GM19372 (cell line): ENCODE results near the gene SMIM27.

Source experiments
- ATAC-seq: cut with Tn5 transposase; IDR thresholded peaks from one replicate; pipeline ENCODE4 v1.9.1; 2021; ENCODE audit warnings: mild to moderate bottlenecking, low read depth, moderate library complexity; ENCODE audit not compliant: unreplicated experiment

SMIM27 gene

DNA sequence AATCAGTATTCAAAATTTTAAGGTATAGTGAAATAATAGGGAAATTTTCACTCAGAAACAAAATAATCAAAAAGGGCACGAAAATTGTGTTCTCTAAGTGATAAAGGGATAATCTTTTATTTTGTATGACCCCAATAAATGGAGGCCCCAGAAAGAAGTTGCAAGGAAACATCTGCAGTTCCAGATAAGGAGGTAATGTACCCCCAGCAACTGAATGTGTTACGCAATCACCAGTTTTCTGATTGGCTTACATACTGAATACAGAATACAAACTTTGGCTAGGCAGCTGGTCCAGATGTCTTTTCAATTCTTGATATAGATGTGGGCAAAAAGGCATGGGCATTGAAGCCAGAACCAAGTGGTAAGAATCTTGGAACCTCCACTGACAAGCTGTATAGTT is 2.0 kb downstream of the SMIM27 start:
- ATAC-seq = no peak

DNA sequence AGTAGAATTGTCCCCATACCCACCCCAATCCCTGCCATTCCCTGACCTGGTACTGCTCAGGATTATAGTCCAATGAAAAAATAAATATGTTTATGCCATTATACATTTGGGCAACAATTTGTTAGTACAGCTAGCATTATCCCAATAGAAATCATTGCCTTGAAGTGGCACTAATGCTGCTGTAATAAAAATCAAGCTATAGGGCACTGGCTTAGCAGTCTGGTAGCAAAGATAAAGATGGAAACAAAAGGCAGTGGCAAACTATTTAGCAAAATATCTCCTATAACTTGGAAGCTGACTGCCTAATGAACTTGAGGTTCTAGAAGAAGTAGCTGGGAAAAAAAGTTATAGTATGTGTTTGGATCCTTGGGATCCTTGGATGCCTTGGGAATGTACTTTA is 2.5 kb downstream of the SMIM27 start:
- no peak for ATAC-seq

DNA sequence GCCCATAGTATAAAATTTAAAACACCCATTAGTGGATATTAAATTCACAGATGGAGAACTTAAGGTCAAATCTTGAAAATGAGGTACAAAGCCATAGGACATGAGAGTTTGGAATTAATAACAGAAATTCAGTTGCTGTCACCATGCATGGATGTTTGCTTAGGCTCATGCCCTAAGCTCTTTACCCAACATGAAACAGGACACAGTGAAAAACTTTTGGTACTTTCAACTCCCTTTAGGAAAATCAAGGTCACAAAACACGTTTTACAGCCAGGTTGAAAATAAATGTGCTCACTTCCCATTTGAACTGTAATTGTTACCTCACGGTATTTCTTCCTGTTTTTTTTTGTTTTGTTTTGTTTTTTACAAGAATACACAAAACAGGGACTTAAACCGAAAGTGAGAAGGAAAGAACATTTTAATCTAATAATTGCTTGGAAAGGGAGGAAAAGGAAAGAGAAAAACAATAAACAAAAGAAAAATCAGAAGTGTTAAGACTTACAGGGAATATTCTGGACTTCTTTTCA is 6.3 kb downstream of the SMIM27 start:
- ATAC-seq = no peak

DNA sequence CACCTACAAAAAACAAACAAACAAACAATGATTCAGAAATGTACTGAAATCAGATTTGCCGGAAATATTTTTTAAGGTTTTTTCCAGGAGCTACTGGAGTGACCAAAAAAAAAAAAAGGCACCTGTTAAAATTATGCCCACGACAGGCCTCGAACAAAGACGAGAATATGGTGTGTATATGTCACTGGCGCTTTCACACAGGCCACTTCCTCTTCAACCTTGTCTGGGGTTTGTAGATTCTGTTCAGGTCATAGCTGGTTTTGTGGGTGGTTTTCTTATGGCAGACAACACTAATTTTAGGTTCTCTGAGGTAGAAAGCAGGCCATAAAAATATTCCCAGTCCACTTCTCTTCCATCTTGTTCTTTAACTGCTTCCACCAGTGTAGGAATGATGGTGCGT is 13.8 kb downstream of the SMIM27 start:
- no peak for ATAC-seq

DNA sequence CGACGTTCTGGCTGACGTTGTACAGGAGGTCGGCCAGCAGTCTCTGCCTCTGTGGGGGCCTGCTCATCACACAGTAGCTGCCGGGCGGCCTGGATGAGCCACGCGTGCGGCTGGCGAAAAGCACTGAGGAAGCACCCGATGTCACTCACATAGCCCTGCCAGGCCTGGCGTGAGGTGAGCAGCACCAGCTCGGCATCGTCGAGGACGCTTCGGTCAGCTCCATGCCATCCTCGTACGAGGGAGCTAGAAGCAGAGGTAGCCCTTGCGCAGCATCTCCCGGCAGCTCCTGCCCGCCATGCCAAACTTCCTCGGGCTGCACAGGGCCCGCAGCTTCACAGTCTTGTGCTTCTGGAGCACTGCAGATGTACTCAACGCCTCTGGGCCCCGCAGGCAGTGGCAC is 14.6 kb downstream of the SMIM27 start:
- no peak for ATAC-seq

DNA sequence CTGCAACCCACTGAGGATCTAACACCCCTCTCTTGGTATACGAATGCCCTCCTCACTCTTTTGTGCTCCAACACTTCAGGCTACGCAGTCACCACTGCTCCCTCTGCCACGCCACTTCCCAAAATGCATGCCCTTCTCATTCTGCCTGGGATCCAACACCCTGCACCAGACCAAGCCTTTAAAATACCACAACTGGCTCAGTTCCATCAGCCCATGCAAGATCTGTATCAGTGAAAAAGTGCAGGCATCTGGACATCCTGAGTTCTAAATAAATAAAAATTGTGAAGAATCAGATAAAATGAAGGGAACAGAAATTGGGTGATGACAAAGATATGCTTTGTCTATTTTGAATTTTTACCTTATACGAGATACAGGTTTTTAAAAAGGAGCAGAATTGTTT is 18.1 kb downstream of the SMIM27 start:
- ATAC-seq = no peak

DNA sequence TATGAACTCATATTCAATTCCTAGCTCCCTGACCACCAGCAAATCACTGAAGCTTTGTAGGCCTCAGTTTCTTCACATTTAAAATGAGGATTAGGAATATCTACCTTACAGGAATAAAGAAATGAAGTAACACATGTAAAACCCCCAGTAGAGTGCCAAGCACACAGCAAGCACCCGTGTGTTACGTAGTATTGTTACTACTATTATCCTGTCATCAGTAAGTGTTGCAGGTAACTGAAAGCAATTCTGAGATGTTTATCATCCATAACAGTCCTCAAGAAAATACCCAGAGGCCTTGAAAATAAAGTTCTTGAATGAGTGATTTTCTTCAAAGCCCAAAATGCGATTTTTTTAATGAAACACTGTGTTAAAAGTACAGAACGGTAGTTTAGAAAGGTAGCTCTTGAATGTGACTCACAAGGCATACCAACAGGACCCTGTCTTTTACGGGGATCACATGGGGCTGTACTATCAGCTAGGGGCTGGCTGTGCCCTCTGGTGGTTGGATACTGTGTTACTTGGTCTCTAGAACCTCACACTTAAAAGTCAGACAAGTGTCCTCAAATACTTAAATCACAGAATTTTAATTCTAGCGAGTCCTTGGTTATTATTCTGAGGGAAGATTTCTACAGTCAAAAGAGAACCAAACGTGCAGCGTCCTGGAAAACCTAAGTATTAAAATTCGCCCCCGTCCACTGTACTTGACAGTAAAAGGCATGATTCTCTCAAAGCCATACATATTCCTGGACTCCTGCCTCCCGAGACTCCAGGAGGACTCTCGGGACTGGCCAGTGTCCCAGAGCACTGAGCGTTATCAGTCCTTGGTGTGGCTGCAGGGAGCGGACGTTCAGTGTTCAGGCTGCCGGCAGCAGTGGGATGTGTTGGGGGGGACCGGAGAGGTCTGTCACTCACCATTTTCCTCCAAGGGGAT is 20.1 kb downstream of the SMIM27 start:
- ATAC-seq = peak; percentile 80

DNA sequence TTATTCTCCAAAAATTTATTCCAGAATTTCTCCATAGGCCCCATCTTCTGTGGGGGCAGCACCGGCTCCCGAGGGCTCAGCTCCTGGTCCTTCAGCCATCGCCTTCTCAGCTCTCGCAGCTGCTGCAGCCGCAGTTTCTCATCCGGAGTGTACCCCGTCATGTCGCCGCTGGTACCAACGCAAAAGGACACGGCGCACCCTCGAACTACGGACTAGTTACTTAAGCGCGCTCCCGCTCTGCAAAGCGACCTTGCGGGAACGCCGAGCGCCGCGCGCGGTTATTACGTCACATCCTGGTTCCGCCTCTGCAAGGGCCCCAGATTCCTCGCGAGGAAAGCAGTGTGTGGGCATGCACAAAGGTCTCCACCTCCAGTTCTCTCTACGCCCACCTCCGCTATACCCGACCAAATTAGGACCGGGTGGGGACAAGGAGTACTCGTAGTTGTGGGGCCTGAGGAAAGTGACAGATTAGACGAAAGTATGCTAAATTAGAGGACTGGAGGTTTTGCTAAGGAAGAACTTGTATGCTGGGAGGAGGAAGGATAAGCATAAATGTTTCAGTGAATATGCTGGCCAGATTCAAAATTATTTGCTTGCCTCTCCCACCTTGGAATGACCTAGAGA is 20.9 kb downstream of the SMIM27 start, which contains the start of gene NDUFB6:
Gene NDUFB6 (minus strand): TSS at position 260 of the 624 bp plus-strand sequence. CDS start 99 bp downstream, at position 161.
- peak; percentile 81 for ATAC-seq

DNA sequence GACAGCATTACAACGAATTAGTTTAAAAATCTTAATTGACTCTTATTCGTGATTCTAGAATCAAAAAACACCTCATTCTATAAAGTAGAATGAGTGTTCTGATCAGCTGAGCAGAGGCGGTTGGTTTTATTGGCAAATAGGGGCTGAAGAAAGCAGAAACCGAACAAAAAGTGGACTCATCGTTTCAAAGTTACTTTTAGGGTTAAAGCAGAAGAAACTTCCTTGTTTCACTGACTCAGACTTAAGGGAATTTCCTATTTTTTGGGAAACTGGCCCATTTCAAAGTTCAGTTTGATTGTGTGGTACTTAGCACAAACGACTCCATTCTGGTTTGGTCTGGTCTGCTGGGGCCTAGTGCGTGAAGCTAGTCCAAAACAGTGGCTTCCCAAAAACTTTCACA is 21.7 kb downstream of the SMIM27 start:
- ATAC-seq = no peak

DNA sequence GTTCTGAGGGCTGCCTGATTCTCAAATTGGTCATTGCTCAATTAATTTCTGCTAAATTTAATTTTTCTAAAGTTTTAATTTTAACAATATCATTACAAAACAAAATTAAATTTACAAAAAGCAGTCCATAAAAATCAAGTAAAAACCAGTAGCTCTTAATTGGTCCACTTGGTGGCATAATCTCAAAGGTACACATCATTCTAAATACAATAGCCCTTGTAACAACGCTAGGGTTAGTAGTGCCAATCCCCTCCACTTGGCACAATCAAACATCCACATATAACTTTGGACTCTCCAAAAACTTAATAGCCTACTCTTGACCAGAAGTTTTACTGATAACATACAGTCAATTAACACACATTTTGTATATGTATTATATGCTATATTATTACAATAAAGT is 22.7 kb downstream of the SMIM27 start:
- no peak for ATAC-seq

DNA sequence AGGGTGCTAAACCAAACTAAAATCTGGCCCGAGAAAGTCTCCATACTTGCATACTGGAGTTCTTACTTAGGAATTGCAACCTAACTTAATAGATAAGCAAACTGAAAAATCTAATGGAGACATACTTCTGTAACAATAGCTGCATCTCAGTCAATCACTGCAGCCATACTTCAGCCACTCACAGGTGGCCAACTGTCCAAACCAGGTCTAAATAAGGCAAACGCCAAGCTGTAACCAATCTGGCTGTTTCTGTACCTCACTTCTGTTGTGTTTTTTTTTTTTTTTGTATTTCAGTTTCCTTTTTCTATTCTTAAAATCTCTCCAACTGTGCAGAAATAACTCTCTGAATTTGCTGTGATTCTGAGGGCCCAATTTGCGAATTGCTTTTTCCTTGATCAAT is 25.2 kb downstream of the SMIM27 start:
- no peak for ATAC-seq

DNA sequence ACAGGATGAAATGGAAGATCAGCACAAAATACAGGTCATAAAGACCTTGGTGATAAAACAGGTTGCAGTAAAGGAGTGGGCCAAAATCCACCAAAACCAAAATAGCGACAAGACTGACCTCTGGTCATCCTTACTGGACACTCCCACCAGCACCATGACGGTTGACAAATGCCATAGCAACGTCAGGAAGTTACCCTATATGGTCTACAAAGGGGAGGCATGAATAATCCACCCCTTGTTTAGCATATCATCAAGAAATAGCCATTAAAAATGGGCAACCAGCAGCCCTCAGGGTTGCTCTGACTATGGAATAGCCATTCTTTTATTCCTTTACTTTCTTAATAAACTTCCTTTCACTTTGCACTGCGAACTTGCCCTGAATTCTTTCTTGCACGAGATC is 26.8 kb downstream of the SMIM27 start:
- no peak for ATAC-seq

DNA sequence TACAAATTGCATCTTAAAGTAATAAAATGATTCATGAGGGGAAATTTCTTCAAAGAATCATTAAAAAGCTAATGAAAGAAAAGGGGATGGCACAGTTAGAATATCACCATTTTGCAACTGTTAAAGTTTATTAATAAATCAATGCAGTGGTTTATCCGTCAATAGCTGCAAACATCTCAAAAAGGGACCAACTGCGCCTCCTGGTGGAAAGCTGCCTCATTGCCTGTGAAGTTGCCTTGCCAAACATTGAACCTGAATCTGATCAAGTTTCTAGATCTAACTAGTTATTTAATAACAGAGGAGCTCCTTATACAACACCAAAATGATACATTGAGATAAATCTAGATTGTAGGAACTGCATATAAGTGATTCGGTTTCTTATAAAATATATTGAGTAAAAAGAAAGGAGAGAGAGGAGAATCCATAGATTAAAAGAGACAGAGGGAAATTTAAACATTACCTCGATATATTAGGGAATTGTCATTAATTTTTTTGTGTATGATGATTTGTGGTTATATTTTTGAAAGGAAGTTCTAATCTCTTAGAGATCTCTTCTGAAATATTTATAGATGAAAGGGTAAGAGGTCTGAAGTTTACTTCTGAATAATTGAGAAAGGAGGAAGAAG is 27.7 kb downstream of the SMIM27 start:
- ATAC-seq = peak; percentile 63

DNA sequence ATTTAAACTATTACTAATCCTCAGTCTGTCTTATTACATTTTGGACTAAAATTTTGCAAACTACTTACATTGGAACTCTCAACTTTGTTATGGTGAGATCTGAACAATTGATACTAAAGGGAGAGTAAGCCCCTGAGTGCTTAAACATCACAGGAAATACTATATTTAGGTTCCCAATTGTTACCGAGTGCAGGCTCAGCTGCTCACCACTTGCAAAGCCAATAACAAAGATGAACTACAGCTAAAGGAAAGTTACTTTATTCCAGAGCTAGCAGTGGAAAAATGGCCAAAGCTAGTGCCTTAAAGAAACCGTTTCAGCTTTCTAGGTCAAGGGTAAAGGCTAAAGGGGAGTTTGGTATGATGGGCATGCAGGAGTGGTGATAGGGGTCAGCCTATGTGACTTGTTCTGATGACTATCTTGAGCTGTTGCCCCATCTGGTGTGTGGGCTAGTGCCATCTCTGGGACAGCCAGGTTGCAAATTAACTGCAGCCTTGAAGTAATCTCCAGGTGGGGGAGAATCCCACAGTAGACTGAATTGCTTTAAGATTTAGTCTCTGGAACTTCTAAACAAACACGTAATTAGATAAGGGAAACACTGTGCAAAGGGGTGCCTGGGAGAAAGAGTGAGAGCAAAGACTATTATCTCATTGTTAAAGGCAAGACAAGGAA is 28.6 kb downstream of the SMIM27 start:
- no peak for ATAC-seq

DNA sequence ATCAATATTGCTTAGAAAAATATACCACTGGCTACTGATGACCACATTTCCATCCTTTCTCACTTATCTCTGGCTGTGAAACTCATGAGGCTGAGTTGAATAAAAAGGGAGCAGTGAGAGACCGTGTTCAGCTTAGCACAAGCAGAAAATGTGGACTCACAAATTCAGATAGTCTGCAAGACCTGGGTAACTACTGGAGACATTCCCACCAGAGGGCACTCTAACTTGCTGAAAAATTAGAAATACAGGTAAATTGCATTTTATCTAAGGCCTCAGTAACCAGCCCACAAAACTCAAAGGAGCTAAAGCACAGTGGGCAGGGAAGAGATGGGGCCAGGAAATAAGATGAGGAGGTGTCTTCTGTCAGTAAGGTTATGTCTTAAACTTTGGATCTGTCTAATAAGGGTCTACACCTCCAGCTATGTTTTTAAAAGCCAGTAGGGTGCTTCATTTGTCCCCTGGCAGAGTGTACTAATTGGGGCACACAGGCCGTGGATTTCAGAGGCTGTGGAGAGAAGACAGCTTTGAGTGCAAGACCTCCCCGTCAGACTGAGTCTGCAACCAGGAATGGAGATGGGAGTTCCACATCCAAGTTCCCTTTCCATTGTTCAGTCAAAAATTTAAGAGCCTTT is 29.5 kb downstream of the SMIM27 start:
- ATAC-seq = no peak

DNA sequence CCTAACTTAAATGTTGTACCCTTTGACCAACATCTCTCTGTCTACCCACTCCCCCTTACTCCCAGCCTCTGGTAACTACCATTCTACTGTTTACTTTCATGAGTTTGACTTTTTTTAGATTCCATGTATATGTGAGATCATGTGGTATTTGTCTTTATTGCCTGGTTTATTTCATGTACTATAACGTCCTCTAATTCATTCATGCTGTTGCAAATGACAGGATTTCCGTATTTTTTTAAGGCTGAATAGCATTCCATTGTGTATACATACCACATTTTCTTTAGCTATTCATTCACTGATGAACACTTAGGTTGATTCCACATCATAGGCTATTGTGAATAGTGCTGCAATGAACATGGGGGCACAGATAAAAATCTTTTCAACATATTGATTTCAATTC is 32.7 kb downstream of the SMIM27 start:
- no peak for ATAC-seq

DNA sequence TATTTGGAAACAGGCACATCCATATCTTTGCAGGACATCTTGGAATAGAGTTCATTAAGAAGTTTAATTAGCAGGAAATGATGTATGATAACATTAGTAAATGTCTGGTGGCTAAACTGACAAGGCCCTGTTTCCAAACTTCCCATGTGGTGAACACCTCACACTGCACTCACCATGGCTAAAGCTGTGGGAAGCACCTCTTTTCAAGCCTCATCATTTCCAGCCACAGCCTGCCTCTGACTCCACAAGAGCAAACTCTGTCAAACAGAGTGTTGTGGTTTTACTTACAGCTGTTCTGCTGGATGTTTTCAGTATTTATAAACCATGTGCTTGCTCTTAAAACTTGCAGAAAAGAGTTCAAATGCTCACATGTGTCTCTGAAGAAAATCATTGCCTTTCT is 35.8 kb downstream of the SMIM27 start:
- ATAC-seq = no peak

DNA sequence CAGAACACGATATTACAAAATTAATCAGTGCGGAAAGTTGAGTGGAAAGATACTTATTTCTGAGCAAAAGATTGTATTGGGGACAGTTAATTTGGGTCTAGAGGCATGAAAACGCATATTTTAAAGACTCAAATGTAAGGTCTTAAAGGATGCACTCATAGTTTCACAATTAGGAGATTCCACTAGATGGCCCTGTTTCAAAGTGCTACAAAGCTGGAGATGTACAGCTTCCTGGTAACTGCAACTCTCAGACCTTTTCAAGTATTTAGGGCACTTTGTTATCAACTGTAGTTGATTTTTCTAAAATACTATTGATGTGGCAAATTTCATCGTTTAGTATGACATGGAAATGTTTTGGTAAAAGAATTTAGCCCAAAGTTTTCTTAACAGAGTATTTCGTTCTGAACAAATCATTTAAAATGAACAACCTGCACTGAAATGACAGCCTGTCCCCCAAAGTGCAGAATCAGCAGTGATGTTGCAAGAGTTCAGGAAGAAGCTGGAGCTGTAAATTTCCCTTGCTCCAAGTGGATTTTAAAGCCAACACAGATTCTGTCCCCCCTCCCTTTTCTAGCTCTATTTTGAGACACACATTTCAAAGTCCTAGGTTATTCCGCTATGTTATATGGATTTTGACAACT is 37.1 kb downstream of the SMIM27 start:
- no peak for ATAC-seq

DNA sequence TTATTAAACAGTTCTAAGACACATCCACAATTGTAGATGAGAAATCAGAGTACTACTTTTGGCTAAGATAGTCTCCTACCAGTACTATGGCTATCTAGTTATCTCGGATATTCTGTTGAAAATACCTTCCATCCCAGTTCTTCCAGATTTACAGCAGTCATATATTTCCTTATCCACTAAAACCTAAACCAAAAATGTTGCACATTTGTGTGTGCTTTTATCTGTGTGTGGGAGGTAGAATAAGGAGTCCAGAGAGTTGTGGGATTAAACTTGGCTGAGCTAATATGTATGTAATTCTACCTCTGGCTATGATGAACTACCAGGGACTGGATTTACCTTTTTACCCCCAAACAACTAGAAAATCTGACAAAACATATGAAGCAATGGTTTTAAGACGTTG is 38.3 kb downstream of the SMIM27 start:
- ATAC-seq = no peak

DNA sequence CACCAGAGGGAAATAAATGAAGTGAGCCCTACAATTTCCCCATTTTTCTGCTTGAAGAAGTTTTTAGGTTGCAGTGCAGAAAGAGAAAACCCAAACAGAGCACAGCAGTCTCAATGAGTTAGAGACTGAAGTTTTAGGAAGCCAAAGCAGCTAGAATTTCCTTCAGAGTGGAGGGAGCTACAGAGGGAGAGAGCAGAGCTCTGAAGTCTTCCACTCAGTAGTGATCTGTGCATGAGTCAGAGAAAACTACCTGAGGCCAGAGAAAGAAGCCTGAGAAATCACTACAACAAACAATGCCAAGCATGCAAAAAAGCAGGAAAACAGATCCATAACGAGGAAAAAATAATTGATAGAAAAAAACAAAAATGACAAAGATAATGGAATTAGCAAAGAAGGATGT is 38.8 kb downstream of the SMIM27 start:
- ATAC-seq = no peak
